Measurements from ENCODE around the gene PNCK.
"Not testable (repeated sequence)": the region's sequence is repeated elsewhere in the genome, so short reads cannot be mapped to it uniquely, and the experiment has no call there.

PNCK gene

GRCh38 chrX:153703036-153703370 lies 29.4 kb upstream of the PNCK start:
- no peak for DNase-seq (ENCODE audit: low read depth)
- H3K4me3 ChIP-seq (ENCODE audit: control insufficient read depth, low read depth, low read length), result no peak overlapping the region
- no peak for TF ChIP-seq CTCF (IDR thresholded peaks at IDR 0.05; ENCODE audit: control insufficient read depth, insufficient read depth, low read depth, low read length, missing control alignments)

DNA sequence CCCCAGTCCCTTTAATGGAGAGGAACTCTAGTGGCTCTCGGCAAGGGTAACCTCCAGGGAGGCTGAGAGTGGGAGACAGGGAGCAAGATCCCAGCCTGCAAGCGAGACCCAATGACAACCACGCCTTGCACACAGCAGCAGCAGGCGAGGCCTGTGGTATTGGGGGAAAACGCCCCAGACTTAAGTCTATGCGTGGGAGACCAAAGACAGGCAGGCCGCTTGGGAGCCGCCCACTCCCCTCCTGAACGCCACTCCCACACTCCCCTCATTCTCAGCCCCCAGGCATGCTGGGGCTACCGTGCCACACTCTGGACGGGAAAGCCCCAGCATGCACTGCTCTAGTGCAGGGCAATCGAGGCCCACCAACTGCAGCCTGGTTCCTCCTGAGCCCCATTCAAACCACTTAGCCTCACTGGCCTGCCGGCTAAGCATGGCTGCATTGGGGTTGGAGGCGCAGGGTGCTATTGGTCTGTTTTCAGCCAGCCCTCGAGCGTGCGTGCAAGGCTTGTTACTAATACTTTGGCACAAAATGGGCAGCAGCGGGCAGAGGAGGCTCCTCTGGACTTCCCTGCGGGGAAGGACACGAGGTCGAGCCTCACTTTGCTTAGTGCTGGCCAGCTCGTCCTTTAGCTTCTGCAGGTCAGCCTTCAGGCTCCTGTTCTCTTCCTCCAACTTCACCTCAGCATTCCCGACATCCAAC lies 28.9 kb upstream of the PNCK start:
- no peak for TF ChIP-seq CTCF (IDR thresholded peaks at IDR 0.05; ENCODE audit: control insufficient read depth, insufficient read depth, low read depth, low read length, missing control alignments)
- no peak overlapping the region for H3K4me3 ChIP-seq (ENCODE audit: control insufficient read depth, low read depth, low read length)
- no peak for DNase-seq (ENCODE audit: low read depth)

GRCh38 chrX:153701706-153702105 lies 28.1 kb upstream of the PNCK start:
- DNase-seq (ENCODE audit: low read depth), result no peak
- TF ChIP-seq CTCF (IDR thresholded peaks at IDR 0.05; ENCODE audit: control insufficient read depth, insufficient read depth, low read depth, low read length, missing control alignments), result no peak
- no peak overlapping the region for H3K4me3 ChIP-seq (ENCODE audit: control insufficient read depth, low read depth, low read length)

- no peak for TF ChIP-seq CTCF (IDR thresholded peaks at IDR 0.05; ENCODE audit: control insufficient read depth, insufficient read depth, low read depth, low read length, missing control alignments)
- no peak for DNase-seq (ENCODE audit: low read depth)
- no peak overlapping the region for H3K4me3 ChIP-seq (ENCODE audit: control insufficient read depth, low read depth, low read length)
Measured at GRCh38 chrX:153700967-153701366, 27.4 kb upstream of the PNCK start.

GRCh38 chrX:153700376-153700945 lies 26.8 kb upstream of the PNCK start:
- no peak for TF ChIP-seq CTCF (IDR thresholded peaks at IDR 0.05; ENCODE audit: control insufficient read depth, insufficient read depth, low read depth, low read length, missing control alignments)

DNA sequence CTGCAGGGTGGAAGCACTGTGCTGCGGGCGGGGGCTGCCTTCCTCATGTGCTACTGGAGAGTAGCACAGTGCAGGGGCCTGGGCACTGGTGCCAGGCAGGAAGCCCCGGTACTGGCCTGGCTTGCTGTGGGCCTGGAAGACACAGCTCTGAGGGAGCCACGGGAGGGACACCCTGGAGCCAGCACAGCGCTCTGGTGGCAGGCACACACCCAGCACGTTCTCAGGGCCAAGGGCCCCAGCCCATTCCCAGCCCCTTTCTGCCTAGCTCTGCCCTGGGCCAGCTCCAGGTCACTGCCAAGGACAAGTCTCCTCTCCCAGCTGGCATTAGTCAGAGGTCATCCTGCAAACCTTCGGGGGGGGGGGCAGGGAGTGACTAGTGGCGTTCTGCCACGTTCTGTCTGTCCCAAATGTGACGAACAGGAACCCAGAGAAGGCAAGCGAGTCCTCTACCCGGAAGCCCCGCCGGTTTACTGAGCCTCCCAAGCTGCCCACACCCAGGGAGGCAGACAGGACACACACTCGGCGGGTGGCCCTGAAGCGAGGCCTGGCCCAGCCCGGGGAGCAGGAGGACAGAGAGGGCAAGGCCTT lies 26.3 kb upstream of the PNCK start:
- not testable (repeated sequence) for H3K4me3 ChIP-seq (ENCODE audit: control insufficient read depth, low read depth, low read length); DNase-seq (ENCODE audit: low read depth)

More at GRCh38 chrX:153700376-153700945, 26.8 kb upstream of the PNCK start:
- no peak for DNase-seq (ENCODE audit: low read depth)
- H3K4me3 ChIP-seq (ENCODE audit: control insufficient read depth, low read depth, low read length), result no peak overlapping the region

DNA sequence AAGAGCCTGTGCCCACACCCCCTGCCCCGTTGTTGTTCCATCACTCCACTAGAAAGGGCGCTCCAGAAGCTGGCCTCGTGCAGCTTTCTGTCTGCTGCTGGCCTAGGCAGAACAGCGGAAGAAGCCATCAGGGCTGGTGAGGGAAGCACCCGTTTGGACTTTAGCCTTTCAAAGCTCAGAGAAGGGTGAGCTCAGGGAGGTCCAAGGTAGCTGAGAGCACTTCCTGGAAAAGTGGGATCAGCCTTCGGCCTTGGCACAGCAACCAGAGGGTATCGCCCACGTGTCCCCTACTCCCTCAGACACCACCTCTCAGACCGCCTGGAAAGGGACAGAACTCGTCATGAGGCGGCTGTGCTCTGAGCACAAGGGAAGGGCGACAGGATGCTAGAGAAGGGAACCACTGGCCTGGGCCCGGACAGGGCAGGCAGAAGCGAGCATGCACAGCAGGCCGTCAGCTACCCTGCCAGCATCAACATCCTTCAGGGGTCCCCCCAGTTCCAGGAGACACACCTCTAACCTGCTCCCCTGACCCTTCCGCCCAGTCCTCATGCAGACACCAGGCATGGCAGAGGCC lies 25.7 kb upstream of the PNCK start:
- not testable (repeated sequence) for DNase-seq (ENCODE audit: low read depth); H3K4me3 ChIP-seq (ENCODE audit: control insufficient read depth, low read depth, low read length)
